ENCODE measurements around the gene PIEZO2. TPM values are rescaled to one million over a fixed set of nuclear protein-coding genes. Genes with fewer than 3 reads are reported as not detected.

Gene PIEZO2
- total RNA-seq, 8 experiments from 2014 or later = 1.9 to 73.5 (median 2.8) TPM

GRCh38 chr18:11047156-11047555, 102.2 kb downstream of the PIEZO2 start:
- no peak for ATAC-seq (replicated peaks in 6 of 8)
- H3K4me3 ChIP-seq = no peak overlapping the region
- no peak overlapping the region for H3K27ac ChIP-seq
- 80 to 100% (median 98%) methylated on average over 1 to 5 of the region's 7 CpGs; no CpG with 5 or more reads in 6 of the 10 experiments for WGBS, 10 experiments
- H3K4me1 ChIP-seq (replicated peaks in 1 of 2) = peaks cover 11 to 16% of the 10 kb centered on the region in 2 donors
- in situ Hi-C loops (cut with MboI; ENCODE audit: low pct_unique_long_range_greater_than_20kb in 2 of 9, low sequenced_read_pairs in 9 of 9, unreplicated experiment in 9 of 9) = loop anchor here in 5 of 9 experiments (25.0 kb wide), 1 partner anchor 185 kb away; no protein-coding TSS in a partner anchor

GRCh38 chr18:11046140-11046539, 103.2 kb downstream of the PIEZO2 start:
- peaks cover 12 to 16% of the 10 kb centered on the region in 2 donors for H3K4me1 ChIP-seq (replicated peaks in 1 of 2)
- peak in 4 of 8 experiments; percentile 25 to 71 (median 54) for ATAC-seq (replicated peaks in 6 of 8)
- WGBS, 10 experiments = 25 to 100% (median 60%) methylated on average over 1 of the region's 2 CpGs; no CpG with 5 or more reads in 3 of the 10 experiments
- H3K27ac ChIP-seq = no peak overlapping the region
- in situ Hi-C loops (cut with MboI; ENCODE audit: low pct_unique_long_range_greater_than_20kb in 2 of 9, low sequenced_read_pairs in 9 of 9, unreplicated experiment in 9 of 9) = loop anchor here in 5 of 9 experiments (25.0 kb wide), 1 partner anchor 184 kb away; no protein-coding TSS in a partner anchor
- no peak overlapping the region for H3K4me3 ChIP-seq

DNA sequence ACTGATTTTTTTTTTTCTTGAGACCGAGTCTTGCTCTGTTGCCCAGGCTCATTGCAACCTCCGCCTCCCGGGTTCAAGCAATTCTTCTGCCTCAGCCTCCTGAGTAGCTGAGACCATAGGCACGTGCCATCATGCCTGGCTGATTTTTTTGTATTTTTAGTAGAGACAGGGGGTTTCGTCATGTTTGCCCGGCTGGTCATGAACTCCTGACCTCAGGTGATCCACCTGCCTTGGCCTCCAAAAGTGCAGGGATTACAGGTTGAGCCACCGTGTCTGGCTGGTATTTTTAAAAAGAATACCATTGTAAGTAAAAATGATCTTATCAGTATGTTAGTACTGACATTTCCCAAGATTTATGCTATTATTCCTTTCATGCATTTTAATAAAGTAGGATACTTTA, 105.7 kb downstream of the PIEZO2 start:
- Histone ChIP-seq H3K4me3 (no peak overlapping the region), H3K27ac (no peak overlapping the region), H3K4me1 (replicated peaks in 1 of 2) (peaks cover 12 to 16% of the 10 kb centered on the region in 2 donors)
- ATAC-seq (replicated peaks in 6 of 8) = no peak
- WGBS, 10 experiments = 59 to 100% (median 89%) methylated on average over 1 to 7 of the region's 7 CpGs; no CpG with 5 or more reads in 2 of the 10 experiments
- in situ Hi-C loops (cut with MboI; ENCODE audit: low pct_unique_long_range_greater_than_20kb in 2 of 9, low sequenced_read_pairs in 9 of 9, unreplicated experiment in 9 of 9) = loop anchor here in 5 of 9 experiments (25.0 kb wide), 1 partner anchor 181 kb away; no protein-coding TSS in a partner anchor

GRCh38 chr18:11042247-11042646, 107.1 kb downstream of the PIEZO2 start:
- Histone ChIP-seq H3K27ac (no peak overlapping the region), H3K4me1 (replicated peaks in 1 of 2) (peaks cover 12 to 16% of the 10 kb centered on the region in 2 donors), H3K4me3 (no peak overlapping the region)
- in situ Hi-C loops (cut with MboI; ENCODE audit: low pct_unique_long_range_greater_than_20kb in 2 of 9, low sequenced_read_pairs in 9 of 9, unreplicated experiment in 9 of 9) = loop anchor here in 5 of 9 experiments (25.0 kb wide), 1 partner anchor 180 kb away; no protein-coding TSS in a partner anchor
- WGBS, 10 experiments = 0 to 83% (median 40%) methylated on average over 1 to 2 of the region's 4 CpGs; no CpG with 5 or more reads in 5 of the 10 experiments
- peak in 5 of 8 experiments; percentile 18 to 85 (median 52) for ATAC-seq (replicated peaks in 6 of 8)

- WGBS, 10 experiments = 8 to 86% (median 29%) methylated on average over 2 to 7 of the region's 7 CpGs
- peaks cover 6 to 12% of the 10 kb centered on the region in 2 donors for H3K4me1 ChIP-seq (replicated peaks in 1 of 2)
- peak in 7 of 8 experiments; percentile 50 to 93 (median 74) for ATAC-seq (replicated peaks in 6 of 8)
- H3K4me3 ChIP-seq = no peak overlapping the region
- no peak overlapping the region for H3K27ac ChIP-seq
- in situ Hi-C loops (cut with MboI; ENCODE audit: low pct_unique_long_range_greater_than_20kb in 2 of 9, low sequenced_read_pairs in 9 of 9, unreplicated experiment in 9 of 9) = loop anchor here in 5 of 9 experiments (25.0 kb wide), 1 partner anchor 179 kb away; no protein-coding TSS in a partner anchor
These were observed 108.3 kb downstream of the PIEZO2 start for GRCh38 chr18:11040823-11041656.

- Histone ChIP-seq H3K27ac (no peak overlapping the region), H3K4me1 (replicated peaks in 1 of 2) (peaks cover 0 to 6% of the 10 kb centered on the region in 2 donors), H3K4me3 (no peak overlapping the region)
- 8 to 71% (median 54%) methylated on average over 1 to 4 of the region's 4 CpGs; no CpG with 5 or more reads in 1 of the 10 experiments for WGBS, 10 experiments
- ATAC-seq (replicated peaks in 6 of 8) = no peak
- in situ Hi-C loops (cut with MboI; ENCODE audit: low pct_unique_long_range_greater_than_20kb in 2 of 9, low sequenced_read_pairs in 9 of 9, unreplicated experiment in 9 of 9) = loop anchor here in 5 of 9 experiments (25.0 kb wide), 1 partner anchor 178 kb away; no protein-coding TSS in a partner anchor
These were observed 109.0 kb downstream of the PIEZO2 start for GRCh38 chr18:11040359-11040758.

- in situ Hi-C loops (cut with MboI; ENCODE audit: low pct_unique_long_range_greater_than_20kb in 2 of 9, low sequenced_read_pairs in 9 of 9, unreplicated experiment in 9 of 9) = loop anchor here in 5 of 9 experiments (25.0 kb wide), 1 partner anchor 175 kb away; no protein-coding TSS in a partner anchor
- 44 to 100% (median 58%) methylated on average over 1 to 3 of the region's 3 CpGs; no CpG with 5 or more reads in 3 of the 10 experiments for WGBS, 10 experiments
These were observed 111.7 kb downstream of the PIEZO2 start for GRCh38 chr18:11037533-11038240.

GRCh38 chr18:11035814-11036495, 113.4 kb downstream of the PIEZO2 start:
- Histone ChIP-seq H3K4me1 (replicated peaks in 1 of 2) (no peaks in the 10 kb centered on the region), H3K27ac (no peak overlapping the region), H3K4me3 (no peak overlapping the region)
- no peak for ATAC-seq (replicated peaks in 6 of 8)
- in situ Hi-C loops (cut with MboI; ENCODE audit: low pct_unique_long_range_greater_than_20kb in 2 of 9, low sequenced_read_pairs in 9 of 9, unreplicated experiment in 9 of 9) = loop anchor here in 5 of 9 experiments (25.0 kb wide), 1 partner anchor 174 kb away; no protein-coding TSS in a partner anchor
- 20 to 100% (median 72%) methylated on average over 1 to 3 of the region's 3 CpGs; no CpG with 5 or more reads in 1 of the 10 experiments for WGBS, 10 experiments

More at GRCh38 chr18:11037533-11038240, 111.7 kb downstream of the PIEZO2 start:
- Histone ChIP-seq H3K27ac (no peak overlapping the region), H3K4me1 (replicated peaks in 1 of 2) (peaks cover 0 to 5% of the 10 kb centered on the region in 2 donors), H3K4me3 (no peak overlapping the region)
- ATAC-seq (replicated peaks in 6 of 8) = no peak

GRCh38 chr18:11035376-11035775, 114.0 kb downstream of the PIEZO2 start:
- H3K4me1 ChIP-seq (replicated peaks in 1 of 2) = no peaks in the 10 kb centered on the region
- in situ Hi-C loops (cut with MboI; ENCODE audit: low pct_unique_long_range_greater_than_20kb in 2 of 9, low sequenced_read_pairs in 9 of 9, unreplicated experiment in 9 of 9) = loop anchor here in 5 of 9 experiments (25.0 kb wide), 1 partner anchor 173 kb away; no protein-coding TSS in a partner anchor
- 17 to 100% (median 89%) methylated on average over 1 to 2 of the region's 2 CpGs; no CpG with 5 or more reads in 2 of the 10 experiments for WGBS, 10 experiments
- no peak overlapping the region for H3K4me3 ChIP-seq
- ATAC-seq (replicated peaks in 6 of 8) = no peak
- H3K27ac ChIP-seq = no peak overlapping the region

DNA sequence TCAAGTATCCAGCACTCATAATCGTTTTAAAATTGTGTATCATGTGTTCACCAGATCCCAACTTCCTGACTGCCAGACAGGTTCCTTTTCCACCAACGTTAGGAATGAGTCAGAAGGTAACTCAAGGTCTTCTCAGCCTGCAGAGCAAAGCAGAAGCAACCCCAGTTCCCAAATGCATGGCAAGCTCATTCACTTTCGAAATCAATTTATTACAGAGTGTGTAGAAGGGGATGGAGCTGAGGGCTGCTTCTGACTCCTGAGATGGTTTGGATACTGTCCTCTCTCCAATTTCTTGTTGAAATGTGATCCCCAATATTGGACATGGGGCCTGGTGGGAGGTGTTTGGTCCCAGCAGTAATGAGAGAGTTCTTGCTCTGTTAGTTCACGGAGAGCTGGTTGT, 114.5 kb downstream of the PIEZO2 start:
- H3K4me1 ChIP-seq (replicated peaks in 1 of 2) = no peaks in the 10 kb centered on the region
- ATAC-seq (replicated peaks in 6 of 8) = peak in 1 of 8 experiments; percentile 31
- no peak overlapping the region for H3K4me3 ChIP-seq
- 14 to 86% (median 75%) methylated on average over 1 to 3 of the region's 4 CpGs; no CpG with 5 or more reads in 2 of the 10 experiments for WGBS, 10 experiments
- H3K27ac ChIP-seq = no peak overlapping the region
- in situ Hi-C loops (cut with MboI; ENCODE audit: low pct_unique_long_range_greater_than_20kb in 2 of 9, low sequenced_read_pairs in 9 of 9, unreplicated experiment in 9 of 9) = loop anchor here in 5 of 9 experiments (25.0 kb wide), 1 partner anchor 173 kb away; no protein-coding TSS in a partner anchor

DNA sequence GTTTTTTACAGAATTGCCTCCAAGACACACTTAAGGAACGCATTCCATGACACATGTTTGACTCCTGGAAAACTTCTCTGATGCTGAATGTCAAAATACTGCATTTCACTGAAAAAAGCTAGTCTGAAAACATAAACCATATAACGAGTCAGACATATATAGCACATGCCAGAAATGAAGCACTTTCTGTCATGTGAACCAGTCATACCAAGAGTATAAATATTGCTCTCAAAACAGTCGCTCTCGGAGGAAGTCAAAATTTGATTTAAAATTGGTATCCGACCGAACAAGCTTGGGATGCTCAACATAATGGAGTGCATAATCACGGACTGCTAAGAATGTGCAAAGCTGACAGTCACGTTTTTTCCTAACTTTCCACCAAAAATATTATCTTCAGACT, 115.9 kb downstream of the PIEZO2 start:
- in situ Hi-C loops (cut with MboI; ENCODE audit: low pct_unique_long_range_greater_than_20kb in 2 of 9, low sequenced_read_pairs in 9 of 9, unreplicated experiment in 9 of 9) = loop anchor here in 5 of 9 experiments (25.0 kb wide), 1 partner anchor 171 kb away; no protein-coding TSS in a partner anchor
- no peaks in the 10 kb centered on the region for H3K4me1 ChIP-seq (replicated peaks in 1 of 2)
- 54 to 100% (median 90%) methylated on average over 4 to 8 of the region's 8 CpGs; no CpG with 5 or more reads in 1 of the 10 experiments for WGBS, 10 experiments
- ATAC-seq (replicated peaks in 6 of 8) = no peak
- H3K27ac ChIP-seq = no peak overlapping the region
- no peak overlapping the region for H3K4me3 ChIP-seq

DNA sequence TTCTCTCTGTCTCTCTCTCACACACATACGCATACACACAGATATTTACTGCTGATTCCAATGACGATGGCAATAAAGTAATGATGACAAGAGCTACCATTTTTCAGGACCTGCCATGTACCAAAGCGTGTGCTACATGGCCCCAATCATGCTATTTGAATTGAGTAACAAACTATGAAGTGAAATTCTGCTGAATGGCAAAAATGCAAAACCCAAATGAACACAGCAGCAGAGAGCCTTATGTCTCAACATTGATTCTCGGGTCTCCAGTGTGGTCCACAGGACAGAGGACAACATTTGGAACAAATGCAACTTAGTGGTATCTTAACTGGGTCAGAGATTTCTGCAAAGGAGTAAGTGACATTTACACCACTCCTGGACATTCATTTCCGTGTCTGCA, 117.4 kb downstream of the PIEZO2 start:
- H3K4me3 ChIP-seq = no peak overlapping the region
- in situ Hi-C loops (cut with MboI; ENCODE audit: low pct_unique_long_range_greater_than_20kb in 2 of 9, low sequenced_read_pairs in 9 of 9, unreplicated experiment in 9 of 9) = loop anchor here in 5 of 9 experiments (25.0 kb wide), 1 partner anchor 170 kb away; no protein-coding TSS in a partner anchor
- no peaks in the 10 kb centered on the region for H3K4me1 ChIP-seq (replicated peaks in 1 of 2)
- no peak overlapping the region for H3K27ac ChIP-seq
- WGBS, 10 experiments = 43 to 98% (median 71%) methylated on average over 2 to 5 of the region's 5 CpGs; no CpG with 5 or more reads in 2 of the 10 experiments
- no peak for ATAC-seq (replicated peaks in 6 of 8)
